EH (cell line): Measurements from ENCODE around the gene FAM219A.

Experiments
- DNase-seq: peaks from one replicate; pipeline ENCODE4 v3.0.0-alpha.2; 2015; ENCODE audit warnings: low read depth

FAM219A gene

GRCh38 chr9:34349324-34349723, 109.0 kb downstream of the FAM219A start:
- no peak for DNase-seq
